HG03159 (cell line): ENCODE data around the gene MRPS33.

Experiments
- ATAC-seq: cut with Tn5 transposase; IDR thresholded peaks from one replicate; pipeline ENCODE4 v1.9.1; 2021; ENCODE audit warnings: mild to moderate bottlenecking, moderate library complexity; ENCODE audit not compliant: unreplicated experiment

The MRPS33 gene

DNA sequence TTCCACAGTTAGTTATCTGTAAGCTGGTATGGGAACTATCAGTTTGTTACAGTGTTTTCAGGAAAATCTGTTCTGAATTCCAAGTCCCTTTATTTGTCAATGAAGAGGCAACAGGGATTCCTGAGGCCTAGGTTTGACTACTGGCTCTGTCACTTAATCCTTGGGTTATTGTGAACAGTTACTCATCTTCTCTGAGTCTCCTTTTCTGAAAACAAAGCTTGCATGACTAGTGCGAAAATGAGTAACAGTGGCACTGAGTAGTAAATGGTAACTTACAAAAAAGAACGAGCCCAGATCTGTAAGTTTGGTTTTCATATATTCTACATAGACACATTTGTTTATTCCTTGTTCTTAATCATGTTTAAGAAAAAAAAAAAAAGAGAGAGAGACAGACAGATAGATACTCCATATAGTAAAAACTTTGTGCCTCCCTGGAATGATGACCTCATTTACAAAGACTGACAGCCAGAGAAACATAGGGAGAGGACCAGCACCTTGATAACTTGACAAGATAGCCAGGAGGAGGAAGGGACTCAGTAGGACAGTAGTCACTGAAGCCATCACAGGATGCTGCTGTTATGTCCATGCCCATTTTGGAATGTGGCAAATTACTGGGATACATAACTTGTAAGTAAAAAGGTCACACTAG is 1.9 kb downstream of the MRPS33 start:
- no peak for ATAC-seq

GRCh38 chr7:141012044-141012685 is 2.6 kb downstream of the MRPS33 start:
- peak; percentile 32 for ATAC-seq

- no peak for ATAC-seq
Observed at GRCh38 chr7:141011443-141011842, 3.3 kb downstream of the MRPS33 start.

DNA sequence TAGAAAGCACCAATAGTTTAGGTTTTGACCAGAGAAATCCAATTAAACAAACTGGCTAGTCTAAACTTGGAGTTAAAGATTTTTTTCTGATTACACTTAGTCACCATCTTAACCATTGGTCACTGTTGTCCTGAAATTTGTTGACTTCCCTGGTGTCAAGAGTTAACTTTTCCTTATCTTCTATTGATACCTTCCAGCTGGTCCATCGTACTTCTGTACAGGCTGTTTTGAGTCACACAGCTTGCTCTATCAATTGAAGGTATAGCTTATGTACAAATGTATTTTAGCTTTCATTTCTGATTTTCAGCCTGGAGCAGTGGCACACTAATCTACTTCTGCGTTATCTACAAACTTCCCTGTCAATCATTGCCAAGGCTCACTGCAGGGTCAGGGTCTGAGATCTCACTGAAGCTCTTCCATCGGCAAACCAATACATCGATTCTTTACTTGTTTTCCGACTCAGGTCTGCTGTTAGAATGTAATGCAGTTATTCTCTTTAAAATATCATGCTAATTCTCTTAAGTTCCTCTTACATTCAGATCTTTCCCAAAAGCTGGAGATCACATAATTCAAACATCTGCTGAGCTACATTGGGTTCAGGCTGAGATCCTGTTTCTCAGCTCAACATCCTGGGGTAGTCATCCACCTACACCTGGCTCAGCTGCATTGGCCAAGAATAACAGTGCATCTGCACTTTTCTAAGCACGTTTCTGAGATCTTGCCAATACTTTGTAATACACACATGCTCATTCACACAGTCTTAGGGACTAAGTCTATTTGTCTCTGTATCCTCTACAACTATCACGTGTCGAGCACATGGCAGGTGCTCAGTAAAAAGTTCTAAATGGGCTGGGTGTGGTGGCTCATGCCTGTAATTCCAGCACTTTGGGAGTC is 11.3 kb downstream of the MRPS33 start:
- ATAC-seq, result no peak

DNA sequence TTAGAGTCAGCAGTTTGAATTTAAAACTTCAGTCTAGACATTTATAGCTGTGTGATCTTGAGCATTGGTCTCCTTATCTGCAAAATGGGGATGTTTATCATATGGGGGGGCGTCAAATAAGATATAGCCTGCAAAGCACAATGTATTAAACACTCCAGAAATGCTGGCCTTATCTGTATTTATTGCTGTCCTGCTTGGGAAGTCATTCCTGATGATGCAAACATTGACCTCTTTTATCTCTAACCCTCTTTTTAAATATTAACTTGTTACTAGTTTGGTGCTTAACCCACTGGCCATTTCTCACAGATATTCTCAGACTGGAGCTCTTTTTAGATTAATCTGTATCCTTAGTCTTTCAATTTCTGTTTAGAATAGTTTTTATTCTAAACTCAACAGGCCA is 13.2 kb downstream of the MRPS33 start:
- ATAC-seq, result no peak

- ATAC-seq, result no peak
Observed at GRCh38 chr7:141001122-141001521, 13.6 kb downstream of the MRPS33 start.

DNA sequence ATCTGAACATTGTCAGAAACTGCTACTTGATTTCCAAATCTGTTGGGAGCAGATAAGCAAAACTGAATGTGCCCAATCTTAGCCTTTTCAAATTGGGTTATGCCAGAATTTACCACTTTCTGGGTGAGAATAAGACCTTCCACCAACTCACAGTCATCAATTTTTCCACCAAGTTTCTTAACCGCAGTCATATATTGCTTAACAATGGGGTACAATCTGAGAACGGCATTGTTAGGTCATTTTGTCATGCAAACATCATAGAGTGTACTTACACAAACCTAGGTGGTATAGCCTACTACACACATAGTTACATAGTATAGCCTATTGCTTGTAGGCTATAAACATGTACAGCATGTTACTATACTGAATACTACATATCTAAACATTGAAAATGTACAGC is 16.0 kb downstream of the MRPS33 start:
- no peak for ATAC-seq

GRCh38 chr7:140992422-140992821 is 22.3 kb downstream of the MRPS33 start:
- ATAC-seq, result no peak

DNA sequence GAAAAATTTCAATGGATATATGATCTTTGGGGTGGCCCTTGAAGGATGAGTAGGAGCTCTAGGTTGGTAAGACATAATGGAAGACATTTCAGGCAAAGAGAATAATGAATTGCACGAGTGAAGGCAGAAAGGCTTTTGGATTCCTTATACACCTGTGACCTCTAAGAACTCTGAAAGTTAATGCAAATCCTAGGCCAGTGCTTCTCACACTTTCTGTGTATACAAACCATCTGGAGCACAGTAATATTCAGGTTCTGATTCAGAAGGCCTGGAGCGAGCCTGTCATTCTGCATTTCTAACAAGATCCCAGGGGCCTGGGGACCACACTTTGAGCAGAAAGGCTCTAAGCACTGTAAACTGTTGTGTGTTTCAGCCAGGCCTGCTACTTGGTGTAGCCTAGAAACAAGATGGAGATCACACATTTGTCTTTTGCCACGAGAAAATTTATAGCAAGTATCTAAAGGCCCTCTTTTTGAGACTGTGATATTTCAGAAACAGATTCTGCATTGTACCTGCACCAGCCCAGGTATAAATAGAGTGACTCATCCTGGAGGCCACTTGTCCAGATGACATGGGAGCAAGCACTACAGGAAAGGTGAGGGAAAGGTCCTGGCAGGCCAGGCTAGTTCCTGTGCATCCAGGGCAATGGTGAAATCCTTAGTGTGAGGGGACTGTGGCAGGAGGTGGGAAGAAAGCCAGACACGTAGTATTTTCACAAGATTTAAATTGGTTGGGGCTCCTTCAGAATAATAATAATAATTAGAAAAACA is 24.4 kb downstream of the MRPS33 start:
- no peak for ATAC-seq

DNA sequence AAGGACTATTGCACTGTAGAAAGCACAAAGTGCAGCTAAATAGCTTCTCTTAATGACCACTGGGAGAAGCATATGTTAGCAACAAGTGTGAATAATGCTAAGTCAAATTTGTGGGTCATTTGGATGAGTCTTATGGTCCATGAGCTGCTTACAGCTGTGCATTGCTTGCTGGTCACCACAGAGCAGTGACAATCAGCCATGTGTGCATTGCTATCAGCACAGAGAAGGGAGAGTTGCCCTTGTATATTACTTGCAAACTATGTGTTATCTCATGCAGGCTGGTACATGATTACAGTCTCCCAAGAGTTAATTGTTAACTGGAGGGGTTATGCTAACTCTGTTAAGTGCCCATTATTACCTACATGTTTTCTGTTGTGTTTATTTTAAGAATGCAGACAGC is 25.7 kb downstream of the MRPS33 start:
- ATAC-seq, result no peak

DNA sequence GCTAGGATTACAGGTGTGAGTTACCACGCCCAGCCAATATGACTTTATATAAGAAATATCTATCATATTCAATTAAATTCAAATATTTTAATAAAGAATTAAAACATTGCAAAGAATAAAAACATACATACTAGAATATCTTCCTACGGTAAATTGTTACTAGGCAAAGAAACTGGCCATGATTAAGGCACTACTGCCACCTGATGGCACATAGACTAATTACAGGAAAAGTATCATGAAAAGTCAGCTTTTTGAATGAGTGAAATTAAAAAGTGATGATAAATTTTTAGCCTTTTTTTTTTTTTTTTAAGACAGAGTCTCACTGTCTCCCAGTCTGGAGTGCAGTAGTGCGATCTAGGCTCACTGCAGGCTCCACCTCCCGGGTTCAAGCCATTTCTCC is 30.9 kb downstream of the MRPS33 start:
- ATAC-seq, result no peak

DNA sequence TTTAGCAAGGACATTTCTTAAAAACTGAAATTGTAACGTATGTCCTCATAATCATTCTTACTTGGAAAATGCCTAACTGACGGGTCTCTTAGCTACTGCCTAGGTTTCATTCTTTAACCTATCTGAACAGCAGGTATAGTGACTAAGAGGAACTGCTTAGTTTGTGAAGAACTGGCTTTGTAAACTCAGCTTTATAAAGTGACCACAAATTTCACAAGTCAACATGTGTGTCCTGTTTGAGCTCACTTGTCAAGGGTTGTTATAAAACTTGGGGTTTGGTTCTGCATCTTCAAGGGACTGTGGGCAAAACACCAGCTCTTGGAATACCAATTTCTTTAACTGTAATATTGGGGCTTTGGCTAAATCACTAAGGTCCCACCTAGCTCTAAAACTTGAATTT is 32.2 kb downstream of the MRPS33 start:
- ATAC-seq, result no peak

DNA sequence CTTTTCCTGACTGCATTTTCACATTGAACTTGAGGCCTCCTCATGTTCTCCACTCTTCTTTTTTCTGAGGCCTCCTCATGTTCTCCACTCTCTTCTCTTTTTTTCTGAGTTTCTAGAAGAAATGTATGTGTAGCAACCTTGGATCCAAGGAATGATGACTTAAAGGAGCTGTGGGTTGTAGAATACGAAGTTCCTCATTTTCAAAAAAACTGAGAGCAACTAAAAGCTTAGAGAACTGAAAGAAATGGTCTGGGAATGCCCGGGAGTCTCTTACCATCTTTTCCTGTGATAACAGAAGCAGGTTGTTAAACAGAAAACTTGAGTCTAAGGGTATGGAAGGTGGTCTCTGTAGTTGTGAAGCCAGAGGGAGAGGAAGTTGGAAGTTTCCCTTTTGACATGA is 32.8 kb downstream of the MRPS33 start:
- no peak for ATAC-seq

- no peak for ATAC-seq
Observed at GRCh38 chr7:140977741-140978140, 37.0 kb downstream of the MRPS33 start.

DNA sequence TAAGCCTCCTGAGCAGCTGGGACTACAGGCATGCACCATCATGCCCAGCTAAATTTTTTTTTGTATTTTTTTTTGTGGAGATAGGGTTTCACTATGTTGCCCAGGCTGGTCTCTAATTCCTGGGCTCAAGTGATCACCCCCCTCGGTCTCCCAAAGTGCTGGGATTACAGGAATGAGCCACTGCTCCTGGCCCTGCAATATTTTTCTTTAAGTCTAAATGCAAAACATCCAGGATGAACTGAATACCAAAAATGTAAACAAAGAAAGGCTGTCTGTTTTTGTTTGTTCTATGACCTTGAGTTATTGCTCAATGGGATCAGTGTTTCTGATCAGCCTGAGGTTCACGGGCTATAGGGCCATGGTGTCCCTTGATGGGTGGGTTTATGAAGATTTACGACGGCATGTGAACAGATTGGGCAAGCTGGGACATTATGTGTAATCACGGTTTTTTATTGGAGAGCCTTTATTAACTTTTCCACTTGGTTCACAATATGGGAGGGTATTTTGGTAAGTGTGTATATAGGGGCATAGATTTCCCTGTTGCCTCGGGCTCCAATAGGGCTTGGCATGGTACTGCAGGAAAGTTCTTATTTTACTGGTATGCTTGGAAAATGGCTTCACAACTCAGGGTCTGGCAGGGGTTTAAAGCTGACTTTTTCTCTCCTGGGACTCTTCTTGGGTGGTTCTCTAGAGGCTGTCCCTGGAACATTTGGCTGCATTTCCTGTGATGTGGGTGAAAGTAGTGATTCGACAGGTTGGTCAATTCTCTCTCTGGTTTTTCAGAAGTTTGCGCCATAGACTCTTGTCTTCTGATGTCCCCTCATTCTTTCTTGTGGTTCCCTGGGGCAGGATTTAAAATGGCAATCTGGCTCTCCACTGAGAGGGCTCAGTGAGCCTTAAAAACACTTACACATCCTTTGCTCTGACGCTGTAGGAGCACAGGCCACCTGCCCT is 41.6 kb downstream of the MRPS33 start:
- no peak for ATAC-seq

DNA sequence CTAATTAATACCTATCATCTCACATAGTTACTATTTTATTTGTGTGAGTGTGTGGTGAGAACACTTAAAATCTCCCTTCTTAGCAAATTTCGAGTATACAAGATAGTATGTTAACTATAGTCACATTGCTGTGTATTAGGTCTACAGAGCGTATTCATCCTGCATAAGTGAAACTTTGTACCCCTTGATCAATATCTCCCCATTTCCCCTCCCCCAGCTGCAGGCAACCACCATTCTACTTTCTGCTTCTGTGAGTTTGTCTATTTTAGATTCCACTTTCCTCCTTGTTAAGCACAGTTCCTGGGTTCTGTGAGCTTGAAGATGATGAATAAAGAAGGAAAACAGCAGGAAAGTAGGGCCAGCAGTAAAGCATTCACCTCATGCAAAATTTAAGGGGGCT is 42.4 kb downstream of the MRPS33 start:
- no peak for ATAC-seq

DNA sequence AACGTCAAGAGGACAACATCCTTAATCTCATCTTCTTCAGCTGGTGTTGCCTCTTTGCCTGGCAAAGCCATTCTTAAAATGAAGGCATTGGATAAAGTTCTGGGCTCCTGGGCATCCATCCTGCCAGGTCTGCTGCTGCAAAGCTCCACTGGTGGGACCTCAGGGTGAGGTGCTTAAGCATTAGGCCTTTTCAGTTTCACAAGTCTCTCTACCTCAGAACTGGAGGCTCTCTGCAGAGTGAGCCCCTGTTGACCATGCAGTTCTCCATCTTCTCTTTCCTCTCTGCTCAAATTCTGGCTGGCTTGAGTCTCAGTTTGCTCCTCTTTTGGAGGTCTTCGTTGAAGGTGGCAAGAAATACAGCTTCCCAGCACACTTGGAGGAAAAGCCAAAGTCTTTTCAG is 47.3 kb downstream of the MRPS33 start:
- ATAC-seq, result no peak

GRCh38 chr7:140966561-140967233 is 48.1 kb downstream of the MRPS33 start:
- ATAC-seq, result no peak

GRCh38 chr7:140961117-140961516 is 53.6 kb downstream of the MRPS33 start:
- ATAC-seq, result no peak
